ENCODE data around the gene FAM162A.

FAM162A gene

DNA sequence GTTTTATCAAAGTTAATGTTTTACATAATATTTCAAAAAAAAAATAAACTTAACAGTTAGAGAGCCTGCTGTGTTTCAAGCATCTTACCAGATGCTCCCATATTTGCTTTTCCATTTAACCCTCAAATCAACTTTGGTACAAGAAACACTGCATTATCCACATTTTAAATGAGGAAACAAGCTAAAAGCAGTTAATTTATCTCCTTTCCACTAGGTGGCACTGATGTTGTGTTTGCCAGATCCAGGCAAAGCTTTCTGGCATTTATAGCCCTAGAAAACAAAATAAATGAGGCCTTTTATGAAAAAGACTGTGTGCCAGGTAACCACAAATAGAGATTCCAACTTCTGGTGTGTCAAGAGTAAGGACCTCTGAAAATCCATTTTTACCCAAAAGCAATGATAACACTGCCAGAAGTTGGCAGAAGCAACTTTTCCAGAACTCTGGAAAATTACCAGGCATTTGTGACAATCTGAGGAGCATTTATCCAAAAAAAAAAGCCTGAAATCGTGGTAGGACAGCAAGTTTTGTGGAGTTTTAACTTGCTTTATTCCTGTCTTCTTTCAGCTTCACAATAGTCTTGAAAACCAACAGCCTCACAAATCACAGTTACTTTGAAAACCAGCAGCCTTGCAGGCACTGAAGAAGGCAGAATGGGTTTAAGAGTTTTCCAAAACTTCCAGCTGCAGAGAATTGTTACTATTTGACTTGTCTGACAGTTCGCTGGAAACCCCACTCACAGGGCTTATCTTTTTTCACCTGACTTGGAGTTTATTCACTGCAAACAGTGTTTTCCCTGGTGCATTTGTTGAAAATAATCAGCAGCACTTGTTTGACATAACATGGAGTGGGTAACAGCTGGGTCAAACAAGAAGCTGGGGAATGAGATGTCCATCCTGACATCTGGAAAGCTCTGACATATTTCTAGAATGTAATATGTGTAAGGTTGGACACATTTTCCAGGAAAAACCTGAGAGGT is 9.2 kb downstream of the FAM162A start:
- in situ Hi-C loops (cut with HindIII; ENCODE audit: low sequenced_read_pairs) = no loop called here
- no peak overlapping the region for H3K4me3 ChIP-seq (ENCODE audit: low read depth, low read length)
- TF ChIP-seq, protein P1, sequence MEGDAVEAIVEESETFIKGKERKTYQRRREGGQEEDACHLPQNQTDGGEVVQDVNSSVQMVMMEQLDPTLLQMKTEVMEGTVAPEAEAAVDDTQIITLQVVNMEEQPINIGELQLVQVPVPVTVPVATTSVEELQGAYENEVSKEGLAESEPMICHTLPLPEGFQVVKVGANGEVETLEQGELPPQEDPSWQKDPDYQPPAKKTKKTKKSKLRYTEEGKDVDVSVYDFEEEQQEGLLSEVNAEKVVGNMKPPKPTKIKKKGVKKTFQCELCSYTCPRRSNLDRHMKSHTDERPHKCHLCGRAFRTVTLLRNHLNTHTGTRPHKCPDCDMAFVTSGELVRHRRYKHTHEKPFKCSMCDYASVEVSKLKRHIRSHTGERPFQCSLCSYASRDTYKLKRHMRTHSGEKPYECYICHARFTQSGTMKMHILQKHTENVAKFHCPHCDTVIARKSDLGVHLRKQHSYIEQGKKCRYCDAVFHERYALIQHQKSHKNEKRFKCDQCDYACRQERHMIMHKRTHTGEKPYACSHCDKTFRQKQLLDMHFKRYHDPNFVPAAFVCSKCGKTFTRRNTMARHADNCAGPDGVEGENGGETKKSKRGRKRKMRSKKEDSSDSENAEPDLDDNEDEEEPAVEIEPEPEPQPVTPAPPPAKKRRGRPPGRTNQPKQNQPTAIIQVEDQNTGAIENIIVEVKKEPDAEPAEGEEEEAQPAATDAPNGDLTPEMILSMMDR (IDR thresholded peaks at IDR 0.05; ENCODE audit: low read depth, low read length, missing control alignments) = peak; percentile 70
- peak; percentile 32 for DNase-seq (ENCODE audit: low read depth)

DNA sequence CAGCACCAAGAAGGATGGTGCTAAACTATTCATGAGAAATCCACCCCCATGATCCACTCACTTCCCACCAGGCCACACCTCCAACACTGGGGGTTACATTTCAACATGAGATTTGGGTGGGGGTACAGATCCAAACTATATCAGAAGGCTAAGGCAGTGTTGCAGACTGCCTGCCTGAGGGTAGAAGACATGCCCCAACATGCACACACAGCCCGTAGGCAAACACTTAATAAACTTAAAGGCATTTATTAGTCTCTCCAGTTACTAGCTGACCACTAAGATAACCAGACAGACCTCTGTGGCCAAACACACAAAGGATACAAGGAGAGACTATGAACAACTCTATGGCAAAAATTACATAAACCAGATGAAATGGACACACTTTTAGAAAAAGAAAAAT is 10.2 kb downstream of the FAM162A start:
- H3K4me3 ChIP-seq (ENCODE audit: low read depth, low read length) = no peak overlapping the region
- in situ Hi-C loops (cut with HindIII; ENCODE audit: low sequenced_read_pairs) = no loop called here
- DNase-seq (ENCODE audit: low read depth) = no peak
- TF ChIP-seq, protein P1 (IDR thresholded peaks at IDR 0.05; ENCODE audit: low read depth, low read length, missing control alignments) = no peak

DNA sequence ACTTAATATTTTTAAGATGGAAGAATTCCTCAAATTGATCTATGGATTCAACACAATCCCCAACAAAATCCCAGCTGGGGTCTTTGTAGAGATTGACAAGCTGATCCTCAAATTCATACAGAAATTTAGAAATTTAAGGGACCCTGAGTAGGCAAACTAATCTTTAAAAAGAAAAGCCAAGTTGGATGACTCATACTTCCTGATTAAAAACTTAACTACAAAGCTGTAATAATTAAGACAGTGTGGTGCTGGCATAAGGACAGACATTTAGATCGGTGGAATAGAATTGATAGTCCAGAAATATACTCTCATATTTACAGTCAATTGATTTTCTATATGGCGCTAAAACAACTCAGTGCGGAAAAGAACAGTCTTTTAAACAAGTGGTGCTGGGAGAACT is 11.6 kb downstream of the FAM162A start:
- TF ChIP-seq, protein P1 (IDR thresholded peaks at IDR 0.05; ENCODE audit: low read depth, low read length, missing control alignments) = no peak
- no peak overlapping the region for H3K4me3 ChIP-seq (ENCODE audit: low read depth, low read length)
- in situ Hi-C loops (cut with HindIII; ENCODE audit: low sequenced_read_pairs) = no loop called here
- no peak for DNase-seq (ENCODE audit: low read depth)

DNA sequence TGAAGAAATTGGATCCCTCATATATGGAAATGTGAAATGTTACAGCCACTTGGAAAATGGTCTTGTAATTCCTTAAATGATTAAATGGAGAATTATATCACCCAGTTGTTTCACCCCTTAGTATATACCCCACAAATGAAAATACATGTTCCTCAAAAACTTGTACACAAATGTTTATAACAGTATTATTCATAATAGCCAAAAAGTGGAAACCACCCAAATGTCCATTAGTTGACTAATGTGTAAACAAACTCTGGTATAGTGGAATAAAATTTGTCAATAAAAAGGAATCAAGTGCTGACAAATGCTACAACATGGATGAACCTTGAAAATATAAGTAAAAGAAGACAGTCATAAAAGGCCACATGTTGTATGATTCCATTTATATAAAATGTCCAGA is 12.5 kb downstream of the FAM162A start:
- DNase-seq (ENCODE audit: low read depth) = no peak
- no peak overlapping the region for H3K4me3 ChIP-seq (ENCODE audit: low read depth, low read length)
- in situ Hi-C loops (cut with HindIII; ENCODE audit: low sequenced_read_pairs) = no loop called here
- TF ChIP-seq, protein P1 (IDR thresholded peaks at IDR 0.05; ENCODE audit: low read depth, low read length, missing control alignments) = no peak

DNA sequence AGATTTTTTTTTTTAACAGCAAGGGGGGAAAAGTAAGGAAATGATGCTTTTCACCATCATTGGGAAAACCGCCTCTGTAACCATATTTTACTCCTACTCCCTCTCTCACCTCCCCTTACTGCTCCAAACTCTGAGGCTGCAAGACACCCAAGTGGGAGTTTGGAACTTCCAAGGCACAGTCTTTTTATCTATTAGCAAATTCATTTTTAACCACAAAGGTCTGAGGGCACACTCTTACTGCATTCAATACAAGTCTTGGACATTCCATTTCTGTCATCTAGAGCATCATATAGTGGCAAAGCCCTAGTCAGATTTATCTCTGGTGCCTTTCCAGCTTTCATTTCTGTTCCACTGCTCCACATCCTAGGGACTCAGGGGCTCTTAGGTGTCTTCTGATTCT is 13.2 kb downstream of the FAM162A start:
- TF ChIP-seq, protein P1 (IDR thresholded peaks at IDR 0.05; ENCODE audit: low read depth, low read length, missing control alignments) = no peak
- DNase-seq (ENCODE audit: low read depth) = no peak
- in situ Hi-C loops (cut with HindIII; ENCODE audit: low sequenced_read_pairs) = no loop called here
- no peak overlapping the region for H3K4me3 ChIP-seq (ENCODE audit: low read depth, low read length)

DNA sequence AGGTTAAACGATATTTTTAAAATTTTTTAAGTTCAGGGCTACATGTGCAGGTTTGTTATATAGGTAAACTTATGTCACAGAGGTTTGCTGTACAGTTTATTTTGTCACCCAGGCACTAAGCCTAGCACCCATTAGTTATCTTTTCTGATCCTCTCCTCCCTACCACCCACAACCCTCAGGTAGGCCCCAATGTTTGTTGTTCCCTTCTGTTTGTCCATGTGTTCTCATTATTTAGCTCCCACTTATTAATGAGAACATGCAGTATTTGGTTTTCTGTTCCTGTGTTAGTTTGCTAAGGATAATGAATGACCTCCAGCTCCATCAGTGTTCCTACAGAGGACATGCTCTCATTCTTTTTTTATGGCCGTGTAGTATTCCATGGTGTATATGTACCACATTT is 14.9 kb downstream of the FAM162A start:
- TF ChIP-seq, protein P1 (IDR thresholded peaks at IDR 0.05; ENCODE audit: low read depth, low read length, missing control alignments) = no peak
- no peak overlapping the region for H3K4me3 ChIP-seq (ENCODE audit: low read depth, low read length)
- no peak for DNase-seq (ENCODE audit: low read depth)
- in situ Hi-C loops (cut with HindIII; ENCODE audit: low sequenced_read_pairs) = no loop called here
